ENCODE data around the gene STEAP1B. TPM values are rescaled to one million over a fixed set of nuclear protein-coding genes. Genes with fewer than 3 reads are reported as not detected.

Gene STEAP1B
- total and polyA plus RNA-seq, 2 of the 4 experiments (the other 2 are of a cell fraction), result 7.9 to 13.8 TPM

GRCh38 chr7:22400936-22401553, 98.9 kb downstream of the STEAP1B start:
- Histone ChIP-seq H2BK20ac (ENCODE audit: low read depth, low read length) (no peak overlapping the region), H2BK15ac (ENCODE audit: low read depth, low read length) (no peak overlapping the region), H4K5ac (ENCODE audit: low read depth, low read length) (no peak overlapping the region), H3K4ac (ENCODE audit: low read depth, low read length) (no peak overlapping the region), H2AK5ac (ENCODE audit: low read depth, low read length) (no peak overlapping the region), H3K36me3 (ENCODE audit: control insufficient read depth, insufficient read depth, low read length) (no peaks in the 10 kb centered on the region), H3K14ac (replicated peaks; ENCODE audit: low read depth, low read length) (no peak overlapping the region), H3K4me3 (ENCODE audit: insufficient read depth, low read depth, low read length) (no peak overlapping the region), H2AK9ac (replicated peaks; ENCODE audit: low read depth, low read length, poor library complexity) (no peak overlapping the region), H3K79me1 (ENCODE audit: low read depth in 1 of 2, low read length in 2 of 2) (no peaks in the 10 kb centered on the region), H4K20me1 (ENCODE audit: insufficient read depth, low read length) (no peaks in the 10 kb centered on the region), H4K8ac (ENCODE audit: low read depth in 2 of 2, low read length in 2 of 2) (no peak overlapping the region), H3K27me3 (ENCODE audit: control insufficient read depth, insufficient read depth, low read length) (no peaks in the 10 kb centered on the region), H4K91ac (ENCODE audit: insufficient read depth, low read depth, low read length) (no peak overlapping the region), H3K18ac (ENCODE audit: low read depth, low read length) (no peak overlapping the region), H3K27ac (ENCODE audit: insufficient read depth, low read length) (no peak overlapping the region), H3K4me2 (ENCODE audit: low read depth, low read length) (no peak overlapping the region), H3K9me1 (ENCODE audit: insufficient read depth, low read length) (no peaks in the 10 kb centered on the region), H3K23ac (ENCODE audit: low read depth, low read length) (no peak overlapping the region), H3K9me3 (ENCODE audit: control insufficient read depth, insufficient read depth, low read length) (no peaks in the 10 kb centered on the region), H3K4me1 (ENCODE audit: control insufficient read depth, insufficient read depth, low read length) (no peaks in the 10 kb centered on the region), H2AFZ (replicated peaks; ENCODE audit: low read length, poor library complexity) (no peak overlapping the region), H3K9ac (ENCODE audit: low read depth, low read length) (no peak overlapping the region), H2BK5ac (ENCODE audit: low read depth, low read length, poor library complexity, severe bottlenecking) (no peak overlapping the region), H3K56ac (ENCODE audit: extremely low read depth, insufficient read depth, low read length) (no peak overlapping the region), H2BK120ac (ENCODE audit: low read depth, low read length) (no peak overlapping the region)
- intact Hi-C loops (cut with micrococcal nuclease), result no loop called here
- dilution Hi-C loops (cut with HindIII; ENCODE audit: low sequenced_read_pairs, unreplicated experiment), result no loop called here
- ChIA-PET POLR2A (ENCODE audit: unreplicated experiment) (no interaction called here), CTCF (no interaction called here)
- TF ChIP-seq POLR2A (IDR thresholded peaks at IDR 0.05; ENCODE audit: low read depth, low read length), result no peak
- no peak for TF ChIP-seq FOS (IDR thresholded peaks at IDR 0.05; ENCODE audit: low read depth, low read length)
- no peak for TF ChIP-seq RFX5 (IDR thresholded peaks at IDR 0.05; ENCODE audit: low read depth, low read length)
- no peak for TF ChIP-seq MAZ (IDR thresholded peaks at IDR 0.05; ENCODE audit: borderline replicate concordance, low read depth, low read length)
- no peak for TF ChIP-seq USF2 (IDR thresholded peaks at IDR 0.05; ENCODE audit: low read depth, low read length)
- no peak for TF ChIP-seq CTCF (conservative IDR thresholded peaks at IDR 0.05; ENCODE audit: low read depth, low read length)
- TF ChIP-seq CHD1 (IDR thresholded peaks at IDR 0.05; ENCODE audit: low read depth, low read length), result no peak
- TF ChIP-seq MAFK (IDR thresholded peaks at IDR 0.05; ENCODE audit: low read depth, low read length), result no peak
- TF ChIP-seq RAD21 (IDR thresholded peaks at IDR 0.05; ENCODE audit: low read length), result no peak
- no peak for TF ChIP-seq BHLHE40 (IDR thresholded peaks at IDR 0.05; ENCODE audit: low read depth, low read length)
- TF ChIP-seq NFE2L2 (IDR thresholded peaks at IDR 0.05; ENCODE audit: low read depth, low read length), result no peak
- TF ChIP-seq ELK1 (IDR thresholded peaks at IDR 0.05; ENCODE audit: borderline replicate concordance, low read depth, low read length), result no peak
- TF ChIP-seq RCOR1 (IDR thresholded peaks at IDR 0.05; ENCODE audit: insufficient replicate concordance, low read length), result no peak
- TF ChIP-seq SMC3 (IDR thresholded peaks at IDR 0.05; ENCODE audit: low read depth, low read length), result no peak
- TF ChIP-seq MXI1 (IDR thresholded peaks at IDR 0.05; ENCODE audit: borderline replicate concordance, low read depth, low read length), result no peak
- TF ChIP-seq CEBPB (IDR thresholded peaks at IDR 0.05; ENCODE audit: low read depth, low read length), result no peak
- in situ Hi-C loops (cut with MboI; ENCODE audit: low sequenced_read_pairs), result no loop called here
- BruUV-seq (replicated peaks), result no TSS peak
- WGBS, 2 experiments (ENCODE audit: extremely low coverage in 2 of 2, insufficient read length in 1 of 2), result no CpG with 5 or more reads among the region's 3 CpGs
- ATAC-seq (ENCODE audit: low read depth) (no peak), DNase-seq (no peak)
